A673 (cell line): ENCODE results near the gene BMP4. TPM values are rescaled to one million over a fixed set of nuclear protein-coding genes. Genes with fewer than 3 reads are reported as not detected.
A peak's percentile ranks its signal among the peaks of the same experiment; 100 is the strongest.

Source experiments
- BruUV-seq: library from RNA; stranded (reverse); fragments of 400-500 nt; replicated peaks from 2 replicates; lab custom pipeline; 2021; lab: Mats Ljungman, UMichigan
- CTCF ChIA-PET: fragments of 300-600 bp; sonication (Branson Sonifier 250); formaldehyde crosslinking; loops from one replicate; lab custom pipeline; 2022; ENCODE audit warnings: antibody characterized with exemption; lab: Charles Lee
- POLR2A ChIA-PET: fragments of 300-600 bp; sonication (Branson Sonifier 250); formaldehyde crosslinking; loops from one replicate; lab custom pipeline; 2022; ENCODE audit warnings: antibody characterized with exemption; ENCODE audit not compliant: low non-redundant PET; lab: Charles Lee
- DNase-seq: peaks from one replicate; pipeline ENCODE4 v3.0.0-alpha.2; 2015; ENCODE audit warnings: low spot score
- H3K27ac ChIP-seq: fragments of 200-600 bp; sonication (generic); 2 replicates; pipeline ENCODE4 v1.5.1; 2016; ENCODE audit warnings: mixed run types, low read depth, mild to moderate bottlenecking, mixed read lengths, antibody characterized with exemption, low read length; ENCODE audit not compliant: poor library complexity, severe bottlenecking
- H3K27me3 ChIP-seq: fragments of 200-600 bp; sonication (generic); replicated peaks from 2 replicates; pipeline ENCODE4 v1.6.1; 2017; ENCODE audit warnings: mixed run types, low read depth, mild to moderate bottlenecking, mixed read lengths, antibody characterized with exemption, low read length; ENCODE audit not compliant: insufficient read depth, poor library complexity
- H3K36me3 ChIP-seq: fragments of 200-600 bp; sonication (generic); 2 replicates; pipeline ENCODE4 v1.6.1; 2016; ENCODE audit warnings: mixed run types, mild to moderate bottlenecking, mixed read lengths, antibody characterized with exemption, low read length; ENCODE audit not compliant: insufficient read depth, poor library complexity, severe bottlenecking
- H3K4me1 ChIP-seq: fragments of 200-600 bp; sonication (generic); 2 replicates; pipeline ENCODE4 v1.6.1; 2017; ENCODE audit warnings: mixed run types, mild to moderate bottlenecking, mixed read lengths, antibody characterized with exemption, low read length; ENCODE audit not compliant: insufficient read depth, poor library complexity, severe bottlenecking
- H3K4me3 ChIP-seq: fragments of 200-600 bp; sonication (generic); 2 replicates; pipeline ENCODE4 v1.5.1; 2016; ENCODE audit warnings: low read depth, mixed run types, mild to moderate bottlenecking, mixed read lengths, low read length; ENCODE audit not compliant: poor library complexity, severe bottlenecking
- H3K9me3 ChIP-seq: fragments of 200-600 bp; sonication (generic); 2 replicates; pipeline ENCODE4 v1.6.1; 2016; ENCODE audit warnings: mixed run types, low read depth, mild to moderate bottlenecking, mixed read lengths, antibody characterized with exemption, low read length; ENCODE audit not compliant: poor library complexity, severe bottlenecking
- EZH2 ChIP-seq: fragments of 200-600 bp; sonication (generic); IDR thresholded peaks from 2 replicates; pipeline ENCODE4 v1.6.1; 2017; ENCODE audit warnings: borderline replicate concordance, low read depth, mild to moderate bottlenecking, mixed read lengths, antibody characterized with exemption, low read length; ENCODE audit not compliant: poor library complexity, severe bottlenecking
- intact Hi-C: fragments of 100-400 bp; cut with micrococcal nuclease; formaldehyde crosslinking; loops from one replicate; pipeline ENCODE4 v1.10.0; 2022; ENCODE audit not compliant: unreplicated experiment
- total RNA-seq: library from RNA; stranded (reverse); gene quantifications from 2 replicates; pipeline ENCODE4 v1.2.3, GENCODE V29; 2021
- TF ChIP-seq, protein P1 (sequence below): fragments of 300-800, 200-600 bp; sonication (generic); conservative IDR thresholded peaks from 2 replicates; pipeline ENCODE4 v1.5.1; 2017; ENCODE audit warnings: low read depth, mild to moderate bottlenecking, antibody characterized with exemption, low read length, moderate library complexity, mixed read lengths

Gene BMP4
- total RNA-seq, 1 experiment from 2014 or later = not detected

DNA sequence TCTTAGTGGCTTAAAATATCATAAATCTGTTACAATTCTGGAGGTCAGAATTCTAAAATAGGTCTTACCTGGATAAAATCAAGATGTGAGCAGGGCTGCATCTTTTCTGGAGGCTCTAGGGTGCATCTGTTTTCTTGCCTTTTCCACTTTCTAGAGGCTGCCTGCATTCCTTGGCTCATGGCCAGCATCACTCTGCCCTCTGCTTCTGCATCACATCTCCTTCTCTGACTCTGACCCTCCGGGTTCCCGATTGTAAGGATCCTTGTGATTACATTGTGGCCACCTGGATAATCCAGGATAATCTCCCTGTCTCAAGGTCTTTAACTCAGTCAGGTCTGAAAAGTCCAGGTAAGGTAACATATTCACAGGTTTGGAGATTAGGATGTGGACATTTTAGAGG, 11.0 kb upstream of the BMP4 start:
- ChIA-PET CTCF (no interaction called here), POLR2A (no interaction called here)
- no peak for DNase-seq
- TF ChIP-seq, protein P1, sequence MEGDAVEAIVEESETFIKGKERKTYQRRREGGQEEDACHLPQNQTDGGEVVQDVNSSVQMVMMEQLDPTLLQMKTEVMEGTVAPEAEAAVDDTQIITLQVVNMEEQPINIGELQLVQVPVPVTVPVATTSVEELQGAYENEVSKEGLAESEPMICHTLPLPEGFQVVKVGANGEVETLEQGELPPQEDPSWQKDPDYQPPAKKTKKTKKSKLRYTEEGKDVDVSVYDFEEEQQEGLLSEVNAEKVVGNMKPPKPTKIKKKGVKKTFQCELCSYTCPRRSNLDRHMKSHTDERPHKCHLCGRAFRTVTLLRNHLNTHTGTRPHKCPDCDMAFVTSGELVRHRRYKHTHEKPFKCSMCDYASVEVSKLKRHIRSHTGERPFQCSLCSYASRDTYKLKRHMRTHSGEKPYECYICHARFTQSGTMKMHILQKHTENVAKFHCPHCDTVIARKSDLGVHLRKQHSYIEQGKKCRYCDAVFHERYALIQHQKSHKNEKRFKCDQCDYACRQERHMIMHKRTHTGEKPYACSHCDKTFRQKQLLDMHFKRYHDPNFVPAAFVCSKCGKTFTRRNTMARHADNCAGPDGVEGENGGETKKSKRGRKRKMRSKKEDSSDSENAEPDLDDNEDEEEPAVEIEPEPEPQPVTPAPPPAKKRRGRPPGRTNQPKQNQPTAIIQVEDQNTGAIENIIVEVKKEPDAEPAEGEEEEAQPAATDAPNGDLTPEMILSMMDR = no peak
- TF ChIP-seq EZH2 = no peak
- H3K9me3 ChIP-seq = no peaks in the 10 kb centered on the region
- H3K4me3 ChIP-seq = no peak overlapping the region
- intact Hi-C loops = no loop called here
- peaks cover 49% of the 10 kb centered on the region for H3K27me3 ChIP-seq
- no peak overlapping the region for H3K27ac ChIP-seq
- H3K4me1 ChIP-seq = no peaks in the 10 kb centered on the region
- no peaks in the 10 kb centered on the region for H3K36me3 ChIP-seq
- no TSS peak for BruUV-seq

DNA sequence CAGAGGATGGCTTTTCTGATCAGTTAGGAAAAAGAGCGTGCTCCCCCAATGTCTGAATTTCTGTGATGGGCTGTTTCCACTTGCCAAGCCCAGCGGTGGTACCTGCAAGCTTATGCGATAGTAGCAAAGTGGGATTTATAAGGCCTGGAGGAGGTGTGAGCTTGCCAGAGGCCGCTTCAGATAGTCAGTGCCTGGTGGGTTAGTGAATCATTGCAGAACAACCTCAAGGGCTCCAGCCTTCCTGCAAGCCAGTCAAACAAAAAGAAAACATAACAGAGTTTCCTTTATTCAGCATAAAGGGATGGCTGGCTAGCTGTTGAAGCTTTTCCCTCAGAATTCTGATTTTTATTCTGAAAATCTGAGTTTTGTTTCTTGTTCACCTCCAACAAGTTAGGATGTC, 7.6 kb upstream of the BMP4 start:
- intact Hi-C loops = no loop called here
- Histone ChIP-seq H3K36me3 (no peaks in the 10 kb centered on the region), H3K27me3 (peaks cover 75% of the 10 kb centered on the region), H3K27ac (no peak overlapping the region), H3K4me1 (no peaks in the 10 kb centered on the region), H3K9me3 (no peaks in the 10 kb centered on the region), H3K4me3 (no peak overlapping the region)
- TF ChIP-seq EZH2 = no peak
- TF ChIP-seq, protein P1 = no peak
- DNase-seq = no peak
- POLR2A ChIA-PET = no interaction called here
- no TSS peak for BruUV-seq
- CTCF ChIA-PET = no interaction called here

DNA sequence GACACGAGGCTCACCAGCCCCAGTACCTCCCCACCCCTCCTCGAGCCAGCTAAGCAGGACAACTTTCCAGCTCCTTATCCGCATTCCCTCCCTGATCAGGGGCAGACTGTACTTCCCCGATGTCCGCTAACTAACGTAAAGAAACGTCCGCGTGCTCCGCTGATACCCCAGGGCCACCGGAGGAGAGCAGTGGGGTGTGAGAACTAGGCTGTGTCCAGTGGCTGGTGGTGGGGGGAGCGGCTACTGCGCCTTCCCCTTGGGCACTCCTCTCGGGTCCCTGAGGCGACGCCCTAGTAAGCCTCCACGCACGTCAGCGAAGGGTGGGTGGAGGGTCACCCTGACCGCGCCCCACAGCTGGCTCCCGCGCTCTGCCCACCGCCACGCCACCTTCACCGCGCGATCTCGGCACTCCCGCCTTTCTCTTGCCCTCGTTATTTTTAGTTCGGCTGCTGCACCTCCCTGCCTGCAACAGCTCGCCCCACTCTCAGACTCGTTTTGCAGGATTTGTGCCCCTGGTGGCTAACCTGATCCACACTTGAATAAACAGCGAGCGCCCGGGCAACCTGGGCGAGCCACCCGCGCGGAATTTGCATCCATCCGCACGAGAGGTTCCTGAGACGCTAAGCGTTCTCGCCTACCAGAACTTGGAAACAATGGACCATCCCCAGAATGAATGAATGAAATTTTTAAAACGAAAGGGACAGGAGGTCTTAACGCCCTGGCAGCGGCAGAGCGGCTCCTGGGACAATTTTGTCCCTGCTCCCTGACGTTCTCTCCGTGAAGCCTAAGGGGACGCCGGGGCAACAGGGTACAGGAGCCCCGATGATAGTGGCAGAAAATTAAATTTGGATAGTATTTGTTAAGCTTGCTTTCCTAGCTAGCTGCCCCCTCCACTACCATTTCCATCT, 6.9 kb upstream of the BMP4 start:
- no TSS peak for BruUV-seq
- H3K4me1 ChIP-seq = no peaks in the 10 kb centered on the region
- no peak overlapping the region for H3K27ac ChIP-seq
- DNase-seq = no peak
- peak; percentile 54 for TF ChIP-seq EZH2
- TF ChIP-seq, protein P1 = peak; percentile 25; the same call in 1 of the 2 replicates
- no peaks in the 10 kb centered on the region for H3K36me3 ChIP-seq
- no peak overlapping the region for H3K4me3 ChIP-seq
- intact Hi-C loops = no loop called here
- CTCF ChIA-PET = no interaction called here
- H3K9me3 ChIP-seq = no peaks in the 10 kb centered on the region
- POLR2A ChIA-PET = no interaction called here
- peaks cover 82% of the 10 kb centered on the region for H3K27me3 ChIP-seq
